Endothelial cell of umbilical vein (primary cell): ENCODE measurements around the gene KRTAP10-12. TPM values are rescaled to one million over a fixed set of nuclear protein-coding genes. Genes with fewer than 3 reads are reported as not detected.

ENCODE experiments used
- BruUV-seq: library from RNA; stranded (reverse); fragments of 400-500 nt; replicated peaks from 2 replicates; lab custom pipeline; 2021; lab: Mats Ljungman, UMichigan
- CTCF ChIA-PET: fragments of 300-600, 350-600 bp; sonication (Branson Sonifier 250); formaldehyde crosslinking; loops from one replicate; lab custom pipeline; 2021; ENCODE audit warnings: antibody characterized with exemption, inconsistent platforms; lab: Charles Lee
- POLR2A ChIA-PET: fragments of 300-600, 350-600 bp; sonication (Branson Sonifier 250); formaldehyde crosslinking; loops from one replicate; lab custom pipeline; 2021; ENCODE audit warnings: antibody characterized with exemption, inconsistent platforms; lab: Charles Lee
- DNase-seq: peaks from one replicate; pipeline ENCODE4 v3.0.0-alpha.2; 2011; ENCODE audit warnings: low read depth, low spot score
- FAIRE-seq: peaks from 2 replicates; lab custom pipeline; 2011; peaks lifted over from hg19 to GRCh38; lab: Jason Lieb, UNC
- H2AFZ ChIP-seq: 2 replicates; pipeline ENCODE4 v1.6.0; 2012; ENCODE audit warnings: low read depth, low read length, control low read depth, inconsistent platforms
- H3K27ac ChIP-seq: 2 replicates; pipeline ENCODE4 v1.5.1; 2011; ENCODE audit warnings: low read depth, mild to moderate bottlenecking, control low read depth, low read length, moderate library complexity; ENCODE audit not compliant: insufficient read depth
- H3K27me3 ChIP-seq, 2 experiments: 2 replicates each; pipeline versions ENCODE4 v1.6.0 to v1.6.1; 2011; ENCODE audit warnings: low read length in 2 of 2, mixed read lengths in 1 of 2; ENCODE audit not compliant: control insufficient read depth in 2 of 2, insufficient read depth in 2 of 2
- H3K36me3 ChIP-seq, 2 experiments: 2 replicates in 1 of 2; 3 replicates in 1 of 2; pipeline ENCODE4 v1.5.1; 2011; ENCODE audit warnings: low read length in 2 of 2, mild to moderate bottlenecking in 1 of 2, moderate library complexity in 1 of 2; ENCODE audit not compliant: control insufficient read depth in 2 of 2, insufficient read depth in 2 of 2; ENCODE audit errors: extremely low read depth in 1 of 2
- H3K4me1 ChIP-seq: 3 replicates; pipeline ENCODE4 v1.5.1; 2011; ENCODE audit warnings: mild to moderate bottlenecking, low read length; ENCODE audit not compliant: control insufficient read depth, insufficient read depth; ENCODE audit errors: extremely low read depth
- H3K4me2 ChIP-seq: 2 replicates; pipeline ENCODE4 v1.6.1; 2011; ENCODE audit warnings: low read length, control low read depth, mixed read lengths; ENCODE audit not compliant: insufficient read depth
- H3K4me3 ChIP-seq, 3 experiments: fragments of 200-600 bp in 1 of 3; sonication (generic), shearing (Covaris generic) in 1 of 3; replicated peaks in 1 of 3; 2 replicates each; pipeline ENCODE4 v1.5.1; 2011 to 2016; ENCODE audit warnings: control low read depth in 3 of 3, low read length in 3 of 3, mild to moderate bottlenecking in 2 of 3, inconsistent platforms in 1 of 3, low read depth in 1 of 3, moderate library complexity in 1 of 3; ENCODE audit not compliant: insufficient read depth in 1 of 3
- H3K79me2 ChIP-seq: 2 replicates; pipeline ENCODE4 v1.6.0; 2012; ENCODE audit warnings: low read length, inconsistent platforms; ENCODE audit not compliant: control insufficient read depth, insufficient read depth
- H3K9ac ChIP-seq: replicated peaks from 2 replicates; pipeline ENCODE3; 2011; ENCODE audit warnings: low read length, control low read depth; ENCODE audit not compliant: insufficient read depth; ENCODE audit errors: extremely low read depth
- H3K9me1 ChIP-seq: replicated peaks from 3 replicates; pipeline ENCODE4 v1.6.0; 2011; ENCODE audit warnings: mild to moderate bottlenecking, low read length; ENCODE audit not compliant: control insufficient read depth, insufficient read depth; ENCODE audit errors: extremely low read depth
- H3K9me3 ChIP-seq: replicated peaks from 2 replicates; pipeline ENCODE4 v1.5.1; 2012; ENCODE audit warnings: low read length, inconsistent platforms; ENCODE audit not compliant: control insufficient read depth, insufficient read depth
- H4K20me1 ChIP-seq: replicated peaks from 2 replicates; pipeline ENCODE3; 2011; ENCODE audit warnings: mild to moderate bottlenecking, low read length; ENCODE audit not compliant: control insufficient read depth, insufficient read depth; ENCODE audit errors: extremely low read depth
- EZH2 ChIP-seq: IDR thresholded peaks from 2 replicates; pipeline ENCODE4 v1.6.1; 2012; ENCODE audit warnings: borderline replicate concordance, low read depth, mild to moderate bottlenecking, moderate library complexity, low read length, inconsistent platforms; ENCODE audit not compliant: severe bottlenecking
- GATA2 ChIP-seq: IDR thresholded peaks from 2 replicates; pipeline ENCODE4 v1.7.0; 2011; ENCODE audit warnings: low read depth, mild to moderate bottlenecking, moderate library complexity, mixed read lengths, low read length; ENCODE audit not compliant: insufficient read length, insufficient read depth
- JUN ChIP-seq: IDR thresholded peaks from 2 replicates; pipeline ENCODE4 v1.6.1; 2011; ENCODE audit warnings: borderline replicate concordance, low read depth; ENCODE audit not compliant: insufficient read length, insufficient read depth
- MYC ChIP-seq: IDR thresholded peaks from one replicate; pipeline ENCODE4 v1.6.1; 2011; ENCODE audit warnings: mild to moderate bottlenecking, low read depth, low read length
- POLR2A ChIP-seq: IDR thresholded peaks from 2 replicates; pipeline ENCODE4 v1.6.1; 2012; ENCODE audit warnings: low read depth, mild to moderate bottlenecking, control low read depth, low read length
- POLR2AphosphoS5 ChIP-seq: IDR thresholded peaks from 2 replicates; pipeline ENCODE4 v1.6.1; 2012; ENCODE audit warnings: low read depth, mild to moderate bottlenecking, control low read depth, low read length, moderate library complexity; ENCODE audit not compliant: insufficient read depth
- dilution Hi-C: fragments of 300-500 bp; cut with MboI; formaldehyde crosslinking; loops from one replicate; pipeline ENCODE4 v1.15.0; 2019; ENCODE audit warnings: low sequenced_read_pairs; ENCODE audit not compliant: extremely low pct_ligation_motif_present
- intact Hi-C: fragments of 100-400 bp; cut with micrococcal nuclease; formaldehyde crosslinking; loops from one replicate; pipeline ENCODE4 v1.10.0; 2022
- polyA plus RNA-seq, 4 experiments: library from polyadenylated mRNA; depleted of rRNA in 3 of 4; stranded (reverse) in 3 of 4; unstranded in 1 of 4; fragments of >200 nt; gene quantifications; 2 replicates each; pipeline versions ENCODE4 v1.2.1 to v1.2.3, GENCODE V29; 2011 to 2012; ENCODE audit warnings: missing spikeins in 1 of 4
- total RNA-seq: library from RNA; stranded (reverse); gene quantifications from 2 replicates; pipeline ENCODE4 v1.2.3, GENCODE V29; 2021
- TF ChIP-seq, protein P1 (sequence below): IDR thresholded peaks from 2 replicates; pipeline ENCODE4 v1.6.1; 2011; ENCODE audit not compliant: insufficient read depth, insufficient read length

KRTAP10-12 gene
- total and polyA plus RNA-seq, 2 donors (not counting 3 experiments of a cell fraction or from before 2014, with no cell fraction given): not detected

DNA sequence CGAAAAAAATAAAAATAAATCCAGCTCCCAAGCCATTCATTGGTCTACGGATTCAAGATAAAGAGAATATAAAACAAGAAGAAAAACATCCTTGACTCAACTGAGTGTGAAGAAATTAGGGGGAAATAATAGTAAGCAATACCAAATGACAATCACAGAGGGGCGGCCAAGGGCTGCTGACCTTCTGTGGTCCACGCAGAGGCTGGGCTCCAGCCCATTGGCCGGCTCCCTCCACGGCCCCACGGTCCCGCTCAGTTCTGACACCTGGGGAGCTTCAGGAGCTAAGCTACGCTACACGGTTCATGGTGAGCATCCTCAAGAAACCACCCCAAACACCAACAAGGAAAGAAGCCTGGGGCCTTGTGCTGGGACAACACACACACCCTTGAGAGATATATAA lies 400 bp upstream of the KRTAP10-12 start:
- Histone ChIP-seq H3K79me2 (no peaks in the 10 kb centered on the region), H3K9me3 (no peaks in the 10 kb centered on the region), H2AFZ (no peak overlapping the region), H3K36me3 (no peaks in the 10 kb centered on the region), H3K4me2 (no peak overlapping the region), H3K4me3 (no peak overlapping the region), H3K27me3 (peaks cover 23 to 26% of the 10 kb centered on the region in 2 experiments), H3K9ac (no peak overlapping the region), H3K9me1 (no peaks in the 10 kb centered on the region), H4K20me1 (no peaks in the 10 kb centered on the region), H3K27ac (no peak overlapping the region), H3K4me1 (no peaks in the 10 kb centered on the region)
- dilution Hi-C loops: no loop called here
- no peak for DNase-seq
- no peak for FAIRE-seq
- no peak for TF ChIP-seq MYC
- no peak for TF ChIP-seq POLR2A
- no peak for TF ChIP-seq POLR2AphosphoS5
- TF ChIP-seq, protein P1, sequence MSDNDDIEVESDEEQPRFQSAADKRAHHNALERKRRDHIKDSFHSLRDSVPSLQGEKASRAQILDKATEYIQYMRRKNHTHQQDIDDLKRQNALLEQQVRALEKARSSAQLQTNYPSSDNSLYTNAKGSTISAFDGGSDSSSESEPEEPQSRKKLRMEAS: no peak
- no peak for TF ChIP-seq EZH2
- no peak for TF ChIP-seq GATA2
- TF ChIP-seq JUN: no peak
- intact Hi-C loops: no loop called here
- CTCF ChIA-PET: interaction anchor here (1.0 kb wide), 1 partner anchor 96 kb away, joined by 3 read pairs; no protein-coding TSS in a partner anchor
- no TSS peak for BruUV-seq
- POLR2A ChIA-PET: no interaction called here
